ENCODE results near the gene TOP1. TPM values are rescaled to one million over a fixed set of nuclear protein-coding genes. Genes with fewer than 3 reads are reported as not detected.

TOP1 gene
- polyA plus RNA-seq (ENCODE audit: low read depth in 6 of 6) = 10 to 100 TPM in 5 of 6 donors, 1 to 10 TPM in 1; 6.1 to 17.2 (median 13.6) TPM

DNA sequence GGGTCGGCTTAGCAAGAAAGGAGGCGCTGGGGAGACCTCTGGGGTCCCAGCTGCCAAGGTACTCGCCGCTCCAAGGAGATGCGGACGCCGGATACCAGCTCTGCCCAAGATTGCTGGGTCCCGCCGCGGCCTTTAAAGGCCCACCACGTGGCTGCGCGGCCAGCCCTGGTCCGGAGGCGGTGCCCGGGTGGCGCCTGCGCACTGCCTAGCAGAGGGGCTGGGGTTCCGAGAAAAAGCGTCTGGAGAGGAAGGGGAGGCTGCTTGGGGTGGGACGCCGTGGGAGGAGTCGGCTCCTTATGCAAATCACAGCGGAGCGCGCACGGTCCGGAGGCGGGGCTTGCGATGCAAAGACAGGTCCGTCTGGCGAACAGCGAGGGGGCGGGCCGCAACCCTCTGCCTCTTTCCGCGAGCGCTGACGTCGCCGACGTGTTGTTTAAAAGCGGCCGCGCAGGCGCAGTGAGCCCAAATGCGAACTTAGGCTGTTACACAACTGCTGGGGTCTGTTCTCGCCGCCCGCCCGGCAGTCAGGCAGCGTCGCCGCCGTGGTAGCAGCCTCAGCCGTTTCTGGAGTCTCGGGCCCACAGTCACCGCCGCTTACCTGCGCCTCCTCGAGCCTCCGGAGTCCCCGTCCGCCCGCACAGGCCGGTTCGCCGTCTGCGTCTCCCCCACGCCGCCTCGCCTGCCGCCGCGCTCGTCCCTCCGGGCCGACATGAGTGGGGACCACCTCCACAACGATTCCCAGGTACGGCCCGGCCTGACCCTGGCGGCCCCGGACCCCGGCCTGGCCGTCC is at the start of gene TOP1:
TSS of gene TOP1 (plus strand) at position 464 of the 791 bp plus-strand sequence. CDS start at position 710, 246 bp downstream.
- H3K9me3 Mint-ChIP-seq = peaks cover 0 to 1% (median 0%) of the 10 kb centered on the region in 7 donors
- peaks cover 46 to 59% (median 47%) of the 10 kb centered on the region in 3 donors for H3K4me1 Mint-ChIP-seq
- H3K27ac Mint-ChIP-seq = peak within 1 kb of the TSS; percentile 97 to 99 (median 98)
- ATAC-seq (ENCODE audit: low read depth in 2 of 2) (peak; percentile 94), DNase-seq (peak; percentile 99)
- peak within 1 kb of the TSS; percentile 93 to 99 (median 96) for H3K4me3 Mint-ChIP-seq
- H3K36me3 Mint-ChIP-seq = peaks cover 0 to 7% of the 10 kb centered on the region in 2 donors
- H3K27me3 Mint-ChIP-seq = peaks cover 0 to 3% (median 0%) of the 10 kb centered on the region in 3 donors

DNA sequence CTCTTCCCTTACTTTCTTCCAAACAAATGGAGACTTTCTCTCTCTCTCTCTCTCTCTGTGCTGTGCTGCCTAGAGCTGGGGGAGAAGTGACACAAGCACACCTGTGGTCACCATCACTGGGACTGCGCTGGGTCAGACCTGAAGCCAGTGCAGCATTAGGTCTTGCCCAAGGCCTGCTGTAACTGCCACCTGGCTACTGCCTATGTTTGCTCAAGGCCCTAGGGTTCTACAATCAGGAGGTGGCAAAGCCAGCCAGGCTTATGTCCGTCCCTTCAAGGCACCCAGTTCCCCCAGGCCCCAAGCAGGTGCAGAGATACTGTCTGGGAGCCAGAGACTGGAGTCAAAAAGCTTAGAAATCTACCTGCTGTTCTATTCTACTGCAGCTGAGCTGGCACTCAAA is 49.4 kb upstream of the TOP1 start:
- Mint-ChIP-seq H3K9me3 (peaks cover 9 to 29% (median 21%) of the 10 kb centered on the region in 7 donors), H3K27ac (no peak overlapping the region)
- ATAC-seq (ENCODE audit: low read depth in 2 of 2) = no peak

DNA sequence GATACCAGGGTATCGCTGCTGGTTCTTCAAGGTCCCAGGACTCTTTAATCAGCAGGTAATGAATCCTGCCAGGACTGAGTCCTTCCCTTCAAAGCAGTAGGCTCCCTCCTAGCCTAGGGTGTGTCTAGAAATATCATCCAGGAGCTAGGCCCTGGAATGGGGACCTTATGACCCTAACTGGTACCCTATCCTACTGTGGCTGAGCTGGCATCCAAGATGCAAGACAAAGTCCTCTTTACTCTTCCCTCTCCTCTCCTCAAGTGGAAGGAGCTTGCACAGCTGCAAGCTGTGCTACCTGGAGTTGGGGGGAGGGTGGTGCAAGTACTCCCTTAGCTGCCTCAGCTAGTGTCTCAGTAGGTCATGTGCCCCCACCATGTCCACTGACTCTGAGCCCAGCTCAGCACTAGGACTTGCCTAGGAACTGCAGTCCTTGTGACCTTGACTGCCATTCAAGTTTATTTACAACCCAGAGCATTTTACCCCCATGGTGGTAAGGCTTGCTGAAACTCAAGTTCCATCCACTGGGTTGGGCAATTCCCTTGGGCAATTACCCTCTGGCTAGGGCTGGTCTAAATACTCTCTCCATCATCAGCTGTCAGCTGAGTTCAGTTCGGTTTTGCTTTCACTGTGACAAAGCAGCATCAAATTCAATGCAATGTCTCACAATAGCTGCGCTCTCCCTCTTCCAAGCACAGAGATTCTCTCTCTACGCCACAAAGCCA is 48.4 kb upstream of the TOP1 start:
- peaks cover 12 to 28% of the 10 kb centered on the region in 2 donors for H3K36me3 Mint-ChIP-seq
- peaks cover 9 to 29% (median 21%) of the 10 kb centered on the region in 7 donors for H3K9me3 Mint-ChIP-seq
- H3K4me3 Mint-ChIP-seq = no peak overlapping the region
- no peak overlapping the region for H3K27ac Mint-ChIP-seq
- no peak for ATAC-seq (ENCODE audit: low read depth in 2 of 2)
- H3K27me3 Mint-ChIP-seq = peaks cover 6 to 32% (median 26%) of the 10 kb centered on the region in 3 donors
- DNase-seq = no peak
- H3K4me1 Mint-ChIP-seq = peaks cover 3 to 7% (median 3%) of the 10 kb centered on the region in 3 donors

More for the DNA sequence above, 49.4 kb upstream of the TOP1 start:
- peaks cover 12 to 28% of the 10 kb centered on the region in 2 donors for H3K36me3 Mint-ChIP-seq
- H3K4me1 Mint-ChIP-seq = peaks cover 3 to 7% (median 3%) of the 10 kb centered on the region in 3 donors
- peaks cover 6 to 40% (median 26%) of the 10 kb centered on the region in 3 donors for H3K27me3 Mint-ChIP-seq
- no peak overlapping the region for H3K4me3 Mint-ChIP-seq
- DNase-seq = no peak

DNA sequence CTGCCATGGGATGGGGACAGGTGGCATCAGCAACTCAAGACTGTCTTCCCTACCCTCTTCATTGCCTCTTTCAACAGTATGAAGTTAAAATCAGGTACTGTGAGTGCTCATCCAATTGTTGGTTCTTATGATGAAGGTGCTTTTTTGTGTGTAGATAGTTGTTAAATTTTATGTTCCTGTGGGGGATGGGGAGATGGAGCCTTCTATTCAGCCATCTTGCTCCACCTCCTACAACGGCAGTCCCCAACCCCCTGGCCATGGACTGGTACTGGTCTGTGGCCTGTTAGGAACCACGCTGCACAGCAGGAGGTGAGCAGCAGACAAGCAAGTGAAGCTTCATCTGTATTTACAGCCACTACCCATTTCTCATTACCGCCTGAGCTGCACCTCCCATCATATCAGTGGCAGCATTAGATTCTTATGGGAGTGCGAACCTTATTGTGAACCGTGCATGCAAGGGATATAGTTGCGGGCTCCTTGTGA is 47.8 kb upstream of the TOP1 start:
- DNase-seq = no peak
- Mint-ChIP-seq H3K27ac (no peak overlapping the region), H3K4me3 (no peak overlapping the region), H3K36me3 (peaks cover 12 to 27% of the 10 kb centered on the region in 2 donors), H3K9me3 (peaks cover 9 to 28% (median 21%) of the 10 kb centered on the region in 7 donors), H3K27me3 (peaks cover 6 to 26% (median 20%) of the 10 kb centered on the region in 3 donors), H3K4me1 (peaks cover 3 to 7% (median 3%) of the 10 kb centered on the region in 3 donors)
- ATAC-seq (ENCODE audit: low read depth in 2 of 2) = no peak

DNA sequence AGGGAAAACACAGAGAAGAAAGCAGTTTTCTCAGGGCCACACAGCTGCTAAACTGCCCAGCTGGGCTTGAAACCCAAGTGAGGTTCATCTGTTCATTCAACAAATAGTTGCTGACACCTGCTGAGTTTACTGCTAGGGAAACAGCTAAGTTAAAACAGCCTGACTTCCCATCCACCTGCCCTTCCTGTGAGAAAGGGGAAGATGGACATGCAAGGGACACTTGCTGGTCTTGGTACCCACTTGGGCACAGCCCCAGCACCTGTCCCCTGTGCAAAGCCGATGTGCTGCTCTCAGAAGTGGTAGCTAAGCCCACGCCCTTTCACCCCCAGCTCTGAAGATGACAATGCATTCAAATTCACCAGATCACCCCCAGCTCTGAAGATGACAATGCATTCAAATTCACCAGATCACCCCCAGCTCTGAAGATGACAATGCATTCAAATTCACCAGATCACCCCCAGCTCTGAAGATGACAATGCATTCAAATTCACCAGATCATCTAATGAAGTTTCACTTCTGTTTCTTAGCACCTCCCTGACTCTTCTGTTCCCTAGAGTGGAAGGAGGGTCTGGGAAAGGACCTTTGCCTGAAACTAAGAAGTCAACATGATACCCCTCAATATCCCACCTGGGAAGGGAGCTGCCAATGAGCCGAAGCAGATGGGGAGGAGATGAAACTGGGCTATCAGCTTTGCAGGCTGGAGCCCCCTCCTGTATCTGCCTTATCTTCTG is 46.0 kb upstream of the TOP1 start:
- Mint-ChIP-seq H3K27ac (no peak overlapping the region), H3K9me3 (peaks cover 2 to 14% (median 12%) of the 10 kb centered on the region in 7 donors), H3K36me3 (peaks cover 4 to 12% of the 10 kb centered on the region in 2 donors), H3K27me3 (peaks cover 4 to 12% (median 6%) of the 10 kb centered on the region in 3 donors), H3K4me3 (no peak overlapping the region), H3K4me1 (peaks cover 12 to 22% (median 20%) of the 10 kb centered on the region in 3 donors)
- ATAC-seq (ENCODE audit: low read depth in 2 of 2) (peak in 1 of 2 donors; percentile 83), DNase-seq (no peak)

DNA sequence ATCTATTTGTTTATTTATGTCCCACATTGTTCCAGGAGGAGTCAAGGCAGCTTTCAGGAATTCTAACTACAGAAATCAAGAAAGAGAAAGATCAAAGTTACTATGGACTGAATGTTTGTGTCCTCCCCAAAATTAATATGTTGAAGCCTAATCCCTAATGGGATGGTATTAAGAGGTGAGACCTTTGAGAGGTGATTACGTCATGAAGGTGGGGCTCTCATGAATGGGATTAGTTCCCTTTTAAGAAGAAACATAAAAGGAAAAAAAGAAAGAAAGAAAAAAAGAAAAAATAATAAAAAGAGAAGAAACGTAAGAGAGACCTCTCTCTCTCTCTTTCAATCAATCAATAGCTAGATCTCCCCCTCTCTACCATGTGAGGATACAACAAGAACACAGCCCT is 44.7 kb upstream of the TOP1 start:
- DNase-seq (no peak), ATAC-seq (ENCODE audit: low read depth in 2 of 2) (no peak)
- Mint-ChIP-seq H3K4me3 (no peak overlapping the region), H3K4me1 (peaks cover 12 to 22% (median 22%) of the 10 kb centered on the region in 3 donors), H3K9me3 (peaks cover 0 to 3% (median 0%) of the 10 kb centered on the region in 7 donors), H3K36me3 (no peaks in the 10 kb centered on the region), H3K27ac (no peak overlapping the region), H3K27me3 (peaks cover 0 to 7% (median 6%) of the 10 kb centered on the region in 3 donors)

DNA sequence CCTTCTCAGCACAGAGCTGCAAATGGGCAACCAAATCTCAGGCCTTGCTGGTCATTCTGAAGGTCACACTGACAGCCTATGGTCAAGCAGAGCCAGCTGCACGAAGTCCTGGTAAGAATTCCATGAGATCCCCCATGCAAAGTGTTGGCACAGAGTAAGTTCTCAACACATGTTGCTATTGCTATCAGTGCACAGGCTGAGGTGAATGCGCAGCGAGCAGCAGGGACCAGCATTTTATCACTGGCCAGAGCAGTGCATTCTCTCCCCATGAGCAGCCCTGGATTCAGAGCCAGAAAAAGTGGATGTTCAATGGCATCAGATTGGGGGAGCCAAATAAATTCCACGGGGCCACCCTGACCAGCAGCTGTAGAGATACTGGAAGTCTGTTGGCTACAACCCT is 44.1 kb upstream of the TOP1 start:
- H3K4me1 Mint-ChIP-seq = peaks cover 12 to 22% (median 22%) of the 10 kb centered on the region in 3 donors
- DNase-seq = no peak
- ATAC-seq (ENCODE audit: low read depth in 2 of 2) = no peak
- H3K27ac Mint-ChIP-seq = no peak overlapping the region
- H3K36me3 Mint-ChIP-seq = no peaks in the 10 kb centered on the region
- H3K27me3 Mint-ChIP-seq = peaks cover 0 to 7% (median 6%) of the 10 kb centered on the region in 3 donors
- no peak overlapping the region for H3K4me3 Mint-ChIP-seq
- no peaks in the 10 kb centered on the region for H3K9me3 Mint-ChIP-seq

DNA sequence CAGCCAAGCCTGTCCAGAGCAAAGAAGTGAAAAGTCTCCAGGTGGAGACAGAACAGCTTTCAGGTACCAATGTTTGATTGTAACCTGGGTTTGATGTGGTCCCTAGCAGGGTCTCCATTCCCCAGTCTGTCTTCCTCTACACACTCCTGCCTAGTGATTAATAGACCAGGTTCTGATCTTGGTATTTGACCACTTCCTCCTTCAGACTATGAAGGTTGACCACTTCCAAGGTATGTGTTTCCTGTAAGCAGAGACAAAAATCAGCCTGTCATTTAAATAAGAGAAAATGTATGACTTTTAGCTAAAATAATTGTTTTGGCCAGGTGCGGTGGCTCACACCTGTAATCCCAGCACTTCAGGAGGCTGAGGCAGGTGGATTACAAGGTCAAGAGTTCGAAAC is 41.8 kb upstream of the TOP1 start:
- Mint-ChIP-seq H3K27ac (no peak overlapping the region), H3K4me3 (peak overlapping the region in 2 of 8 donors; percentile 25 to 63), H3K4me1 (peaks cover 27 to 42% (median 42%) of the 10 kb centered on the region in 3 donors), H3K9me3 (no peaks in the 10 kb centered on the region), H3K36me3 (no peaks in the 10 kb centered on the region), H3K27me3 (no peaks in the 10 kb centered on the region)
- no peak for ATAC-seq (ENCODE audit: low read depth in 2 of 2)
- DNase-seq = no peak

DNA sequence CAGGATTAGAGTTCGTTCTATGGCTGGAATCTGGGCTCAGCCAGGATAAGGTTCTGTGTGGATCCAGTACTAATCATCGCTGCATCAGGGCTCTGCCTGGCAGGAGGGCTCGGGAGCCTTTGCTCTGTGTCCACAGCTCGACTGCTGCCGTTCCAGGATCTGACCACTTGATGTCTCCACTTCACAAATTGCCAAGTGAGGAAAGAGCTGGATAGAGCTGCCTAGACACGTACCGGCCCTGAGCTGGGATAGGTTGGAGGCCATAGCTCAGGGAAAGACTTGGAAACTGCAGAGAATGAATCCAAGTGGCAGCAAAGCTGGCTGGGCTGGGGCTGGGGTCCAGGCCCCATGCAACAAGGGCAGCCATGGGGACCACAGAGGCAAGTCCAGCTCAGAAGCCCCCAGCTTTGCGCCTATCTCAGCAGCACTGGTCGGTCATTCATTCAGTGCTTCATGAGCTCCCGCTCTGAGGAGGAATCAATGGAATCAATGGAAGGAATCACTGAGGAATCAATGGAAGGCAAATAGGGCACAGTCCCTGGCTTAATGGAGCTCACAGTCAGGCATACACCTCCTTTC is 38.0 kb upstream of the TOP1 start:
- ATAC-seq (ENCODE audit: low read depth in 2 of 2) (peak; percentile 12 to 15), DNase-seq (peak; percentile 42)
- H3K27ac Mint-ChIP-seq = peak overlapping the region in 4 of 6 donors; percentile 86 to 97 (median 95)
- H3K4me1 Mint-ChIP-seq = peaks cover 35 to 57% (median 45%) of the 10 kb centered on the region in 3 donors
- no peaks in the 10 kb centered on the region for H3K36me3 Mint-ChIP-seq
- H3K9me3 Mint-ChIP-seq = no peaks in the 10 kb centered on the region
- H3K27me3 Mint-ChIP-seq = no peaks in the 10 kb centered on the region
- H3K4me3 Mint-ChIP-seq = peak overlapping the region in 7 of 8 donors; percentile 62 to 90 (median 80)

DNA sequence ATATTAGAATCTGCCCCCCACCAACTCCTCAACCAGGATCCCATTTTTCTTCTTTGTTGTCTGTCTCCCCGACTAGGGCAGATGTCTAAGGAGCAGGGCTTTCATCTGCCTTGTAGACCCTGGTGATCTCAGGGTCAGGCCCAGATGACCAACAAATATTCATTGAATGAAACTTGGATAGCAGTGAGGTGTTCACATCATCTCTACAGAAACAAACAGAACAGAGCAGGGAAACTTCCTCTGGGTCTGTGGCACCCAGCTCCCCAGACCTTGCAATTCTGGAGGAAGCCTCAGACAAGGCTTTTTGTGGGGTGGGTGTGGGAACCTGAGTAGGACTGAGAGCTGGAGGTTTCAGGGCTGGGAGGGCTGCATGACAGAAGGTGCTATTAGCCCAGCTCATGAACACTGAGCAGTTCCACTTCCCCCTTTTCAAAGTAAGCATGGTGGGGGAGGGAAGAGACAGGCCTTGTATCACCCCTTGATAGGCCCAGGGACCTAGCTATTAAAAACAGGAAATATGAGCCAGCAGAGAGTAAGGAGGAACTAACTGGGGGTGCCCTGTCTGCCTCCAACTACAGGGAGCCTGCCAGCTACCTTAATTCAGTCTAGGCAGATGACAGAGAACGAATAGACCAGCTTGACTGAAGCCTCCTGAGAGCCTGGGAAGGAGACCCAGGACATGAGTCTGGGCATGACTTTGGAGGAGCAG is 37.3 kb upstream of the TOP1 start:
- peak; percentile 97 for ATAC-seq (ENCODE audit: low read depth in 2 of 2)
- H3K27me3 Mint-ChIP-seq = no peaks in the 10 kb centered on the region
- peaks cover 33 to 52% (median 41%) of the 10 kb centered on the region in 3 donors for H3K4me1 Mint-ChIP-seq
- peak; percentile 94 for DNase-seq
- peak overlapping the region; percentile 52 to 98 (median 96) for H3K27ac Mint-ChIP-seq
- no peaks in the 10 kb centered on the region for H3K9me3 Mint-ChIP-seq
- peak overlapping the region; percentile 18 to 92 (median 82) for H3K4me3 Mint-ChIP-seq
- no peaks in the 10 kb centered on the region for H3K36me3 Mint-ChIP-seq

DNA sequence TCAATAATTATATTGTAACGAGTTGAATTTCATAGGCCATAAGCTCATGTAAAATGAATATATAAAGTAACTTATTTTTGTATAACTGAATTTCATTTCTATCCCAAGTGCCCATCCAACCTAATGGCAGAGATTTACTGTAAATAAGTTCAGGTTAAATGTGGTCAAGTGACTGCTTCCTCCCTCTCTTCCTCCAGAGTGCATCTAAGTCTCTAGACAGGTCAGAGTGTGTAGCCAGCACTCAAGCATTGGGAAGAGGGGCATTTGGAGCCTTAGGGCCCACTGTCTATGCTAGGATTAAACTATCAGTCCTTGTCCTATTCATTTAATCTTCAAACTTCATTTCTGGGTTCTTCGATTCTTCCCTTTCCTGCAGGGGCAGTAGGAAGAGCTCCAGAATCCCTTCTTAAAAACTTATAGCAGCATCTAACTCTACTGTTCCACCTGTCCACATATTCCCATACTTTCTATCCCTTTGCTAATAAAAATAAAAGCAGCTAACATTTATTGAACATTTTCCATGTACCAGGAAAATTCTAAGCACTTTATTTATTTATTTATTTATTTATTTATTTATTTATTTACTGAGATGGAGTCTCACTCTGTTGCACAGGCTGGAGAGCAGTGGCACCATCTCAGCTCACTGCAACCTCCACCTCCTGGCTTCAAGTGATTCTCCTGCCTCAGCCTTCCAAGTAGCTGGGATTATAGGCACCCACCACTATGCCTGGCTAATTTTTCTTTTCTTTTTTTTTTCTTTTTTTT is 36.1 kb upstream of the TOP1 start:
- Mint-ChIP-seq H3K4me3 (peak overlapping the region in 5 of 8 donors; percentile 1 to 62 (median 16)), H3K9me3 (no peaks in the 10 kb centered on the region), H3K4me1 (peaks cover 30 to 46% (median 34%) of the 10 kb centered on the region in 3 donors), H3K27ac (peak overlapping the region in 2 of 6 donors; percentile 19 to 86), H3K36me3 (no peaks in the 10 kb centered on the region), H3K27me3 (no peaks in the 10 kb centered on the region)
- DNase-seq (no peak), ATAC-seq (ENCODE audit: low read depth in 2 of 2) (no peak)

Data from naive B cell (primary cell).